ENCODE measurements around the gene PIK3C2G.

The PIK3C2G gene

GRCh38 chr12:18283831-18284230, 22.5 kb downstream of the PIK3C2G start:
- H3K79me2 ChIP-seq (ENCODE audit: control insufficient read depth, low read length): no peaks in the 10 kb centered on the region
- H3F3A ChIP-seq (ENCODE audit: control insufficient read depth, insufficient read depth): no peaks in the 10 kb centered on the region
- H3K9me2 ChIP-seq (replicated peaks; ENCODE audit: control insufficient read depth, low read length): no peaks in the 10 kb centered on the region
- H3K36me3 ChIP-seq (ENCODE audit: control insufficient read depth, low read length): no peaks in the 10 kb centered on the region
- no peaks in the 10 kb centered on the region for H3K9me3 ChIP-seq (ENCODE audit: control insufficient read depth, insufficient read depth, low read length)
- no peak overlapping the region for H3K4me2 ChIP-seq (ENCODE audit: low read length)
- no peaks in the 10 kb centered on the region for H3K27me3 ChIP-seq (ENCODE audit: control insufficient read depth, low read length)
- TF ChIP-seq CTCF (IDR thresholded peaks at IDR 0.05; ENCODE audit: low read depth, low read length, poor library complexity, severe bottlenecking): no peak
- TF ChIP-seq EZH2phosphoT487 (IDR thresholded peaks at IDR 0.05; ENCODE audit: borderline replicate concordance, low read length): no peak
- H3K4me1 ChIP-seq (ENCODE audit: control insufficient read depth, low read length): no peaks in the 10 kb centered on the region
- no peak overlapping the region for H3K27ac ChIP-seq (ENCODE audit: low read depth, low read length)
- no peak overlapping the region for H3K4me3 ChIP-seq (ENCODE audit: low read length)
- no peaks in the 10 kb centered on the region for H4K20me1 ChIP-seq (ENCODE audit: control insufficient read depth, insufficient read depth, low read depth, low read length)

- no peaks in the 10 kb centered on the region for H3K36me3 ChIP-seq (ENCODE audit: control insufficient read depth, low read length)
- no peaks in the 10 kb centered on the region for H3F3A ChIP-seq (ENCODE audit: control insufficient read depth, insufficient read depth)
- TF ChIP-seq CTCF (IDR thresholded peaks at IDR 0.05; ENCODE audit: low read depth, low read length, poor library complexity, severe bottlenecking): no peak
- no peak for TF ChIP-seq EZH2phosphoT487 (IDR thresholded peaks at IDR 0.05; ENCODE audit: borderline replicate concordance, low read length)
- H3K27ac ChIP-seq (ENCODE audit: low read depth, low read length): no peak overlapping the region
- no peak overlapping the region for H3K4me3 ChIP-seq (ENCODE audit: low read length)
- no peaks in the 10 kb centered on the region for H3K9me2 ChIP-seq (replicated peaks; ENCODE audit: control insufficient read depth, low read length)
- H3K4me2 ChIP-seq (ENCODE audit: low read length): no peak overlapping the region
- H3K79me2 ChIP-seq (ENCODE audit: control insufficient read depth, low read length): no peaks in the 10 kb centered on the region
- no peaks in the 10 kb centered on the region for H3K9me3 ChIP-seq (ENCODE audit: control insufficient read depth, insufficient read depth, low read length)
- no peaks in the 10 kb centered on the region for H4K20me1 ChIP-seq (ENCODE audit: control insufficient read depth, insufficient read depth, low read depth, low read length)
- no peaks in the 10 kb centered on the region for H3K4me1 ChIP-seq (ENCODE audit: control insufficient read depth, low read length)
- no peaks in the 10 kb centered on the region for H3K27me3 ChIP-seq (ENCODE audit: control insufficient read depth, low read length)
These were observed 23.1 kb downstream of the PIK3C2G start for GRCh38 chr12:18284386-18284785.

GRCh38 chr12:18285161-18285560, 23.8 kb downstream of the PIK3C2G start:
- Histone ChIP-seq H3K27me3 (ENCODE audit: control insufficient read depth, low read length) (no peaks in the 10 kb centered on the region), H3K9me2 (replicated peaks; ENCODE audit: control insufficient read depth, low read length) (no peaks in the 10 kb centered on the region), H3K4me2 (ENCODE audit: low read length) (no peak overlapping the region), H3K79me2 (ENCODE audit: control insufficient read depth, low read length) (no peaks in the 10 kb centered on the region), H3F3A (ENCODE audit: control insufficient read depth, insufficient read depth) (no peaks in the 10 kb centered on the region), H4K20me1 (ENCODE audit: control insufficient read depth, insufficient read depth, low read depth, low read length) (no peaks in the 10 kb centered on the region), H3K36me3 (ENCODE audit: control insufficient read depth, low read length) (no peaks in the 10 kb centered on the region), H3K4me3 (ENCODE audit: low read length) (no peak overlapping the region), H3K9me3 (ENCODE audit: control insufficient read depth, insufficient read depth, low read length) (no peaks in the 10 kb centered on the region), H3K27ac (ENCODE audit: low read depth, low read length) (no peak overlapping the region), H3K4me1 (ENCODE audit: control insufficient read depth, low read length) (no peaks in the 10 kb centered on the region)
- TF ChIP-seq CTCF (IDR thresholded peaks at IDR 0.05; ENCODE audit: low read depth, low read length, poor library complexity, severe bottlenecking): no peak
- no peak for TF ChIP-seq EZH2phosphoT487 (IDR thresholded peaks at IDR 0.05; ENCODE audit: borderline replicate concordance, low read length)

GRCh38 chr12:18290386-18290785, 29.1 kb downstream of the PIK3C2G start:
- no peaks in the 10 kb centered on the region for H3K27me3 ChIP-seq (ENCODE audit: control insufficient read depth, low read length)
- no peaks in the 10 kb centered on the region for H4K20me1 ChIP-seq (ENCODE audit: control insufficient read depth, insufficient read depth, low read depth, low read length)
- H3K4me3 ChIP-seq (ENCODE audit: low read length): no peak overlapping the region
- no peaks in the 10 kb centered on the region for H3K36me3 ChIP-seq (ENCODE audit: control insufficient read depth, low read length)
- H3K9me2 ChIP-seq (replicated peaks; ENCODE audit: control insufficient read depth, low read length): no peaks in the 10 kb centered on the region
- H3K4me1 ChIP-seq (ENCODE audit: control insufficient read depth, low read length): no peaks in the 10 kb centered on the region
- TF ChIP-seq EZH2phosphoT487 (IDR thresholded peaks at IDR 0.05; ENCODE audit: borderline replicate concordance, low read length) (no peak), CTCF (IDR thresholded peaks at IDR 0.05; ENCODE audit: low read depth, low read length, poor library complexity, severe bottlenecking) (no peak)
- no peaks in the 10 kb centered on the region for H3K79me2 ChIP-seq (ENCODE audit: control insufficient read depth, low read length)
- H3F3A ChIP-seq (ENCODE audit: control insufficient read depth, insufficient read depth): no peaks in the 10 kb centered on the region
- H3K9me3 ChIP-seq (ENCODE audit: control insufficient read depth, insufficient read depth, low read length): no peaks in the 10 kb centered on the region
- H3K4me2 ChIP-seq (ENCODE audit: low read length): no peak overlapping the region
- no peak overlapping the region for H3K27ac ChIP-seq (ENCODE audit: low read depth, low read length)
